Breast epithelium (tissue), 3 donors: Measurements from ENCODE around the gene NNT.

Source experiments
- POLR2A ChIP-seq: fragments of 450-650 bp; IDR thresholded peaks from one replicate; pipeline ENCODE4 v1.6.1; 2016; ENCODE audit warnings: antibody characterized with exemption, mild to moderate bottlenecking, moderate library complexity
- POLR2AphosphoS5 ChIP-seq, 3 donors: sonication (generic); formaldehyde crosslinking; IDR thresholded peaks; one replicate each; pipeline ENCODE4 v1.6.1; 2017; ENCODE audit warnings: antibody characterized with exemption in 3 of 3
- TF ChIP-seq, protein P1 (sequence below), 3 donors: fragments of 450-650 bp; IDR thresholded peaks; one replicate each; pipeline ENCODE4 v1.5.1; 2016 to 2017; ENCODE audit warnings: antibody characterized with exemption in 3 of 3, mild to moderate bottlenecking in 3 of 3, moderate library complexity in 3 of 3

DNA sequence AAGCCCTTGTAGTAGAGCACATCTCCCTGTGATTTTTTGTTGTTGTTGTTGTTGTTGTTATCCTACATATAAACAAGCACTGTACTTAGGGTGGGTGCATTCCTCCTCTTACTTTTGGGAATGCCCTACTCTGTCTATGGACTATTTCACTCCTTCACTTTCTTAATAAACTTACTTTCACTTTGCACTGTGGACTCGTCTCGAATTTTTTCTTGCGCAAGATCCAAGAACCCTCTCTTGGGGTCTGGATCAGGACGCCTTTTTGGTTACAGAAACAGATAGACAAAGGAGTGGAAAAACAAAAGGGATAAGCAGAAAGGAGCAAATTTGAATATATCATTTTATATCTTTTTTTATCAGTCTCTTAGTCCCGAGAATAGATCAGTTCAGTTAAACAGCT lies 31.7 kb upstream of the NNT start:
- TF ChIP-seq, protein P1, sequence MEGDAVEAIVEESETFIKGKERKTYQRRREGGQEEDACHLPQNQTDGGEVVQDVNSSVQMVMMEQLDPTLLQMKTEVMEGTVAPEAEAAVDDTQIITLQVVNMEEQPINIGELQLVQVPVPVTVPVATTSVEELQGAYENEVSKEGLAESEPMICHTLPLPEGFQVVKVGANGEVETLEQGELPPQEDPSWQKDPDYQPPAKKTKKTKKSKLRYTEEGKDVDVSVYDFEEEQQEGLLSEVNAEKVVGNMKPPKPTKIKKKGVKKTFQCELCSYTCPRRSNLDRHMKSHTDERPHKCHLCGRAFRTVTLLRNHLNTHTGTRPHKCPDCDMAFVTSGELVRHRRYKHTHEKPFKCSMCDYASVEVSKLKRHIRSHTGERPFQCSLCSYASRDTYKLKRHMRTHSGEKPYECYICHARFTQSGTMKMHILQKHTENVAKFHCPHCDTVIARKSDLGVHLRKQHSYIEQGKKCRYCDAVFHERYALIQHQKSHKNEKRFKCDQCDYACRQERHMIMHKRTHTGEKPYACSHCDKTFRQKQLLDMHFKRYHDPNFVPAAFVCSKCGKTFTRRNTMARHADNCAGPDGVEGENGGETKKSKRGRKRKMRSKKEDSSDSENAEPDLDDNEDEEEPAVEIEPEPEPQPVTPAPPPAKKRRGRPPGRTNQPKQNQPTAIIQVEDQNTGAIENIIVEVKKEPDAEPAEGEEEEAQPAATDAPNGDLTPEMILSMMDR (IDR thresholded peaks at IDR 0.05): no peak
- TF ChIP-seq POLR2AphosphoS5 (IDR thresholded peaks at IDR 0.05) (no peak), POLR2A (no peak)
